Stimulated activated naive CD8-positive, alpha-beta T cell treated with anti-CD3 and anti-CD28 coated beads, Interleukin-15, amount 100 ng/mL, for 72 hours (primary cell): ENCODE measurements around the gene OR1N1.

Experiments used
- ATAC-seq: fragments of 150-1000 bp; cut with Tn5 transposase; 2 replicates; pipeline ENCODE4 v1.10.0; 2021; ENCODE audit warnings: mild to moderate bottlenecking, moderate library complexity
- DNase-seq, 2 donors: peaks; one replicate each; pipeline ENCODE4 v3.0.0; 2021 to 2022
- H3K27ac Mint-ChIP-seq, 2 donors: one replicate each; pipeline ENCODE4 v1.8.0; 2022; ENCODE audit warnings: mild to moderate bottlenecking in 2 of 2, mixed read lengths in 2 of 2, moderate library complexity in 2 of 2
- H3K27me3 Mint-ChIP-seq: one replicate; pipeline ENCODE4 v1.8.0; 2022; ENCODE audit warnings: mixed read lengths
- H3K4me1 Mint-ChIP-seq: one replicate; pipeline ENCODE4 v1.8.0; 2022; ENCODE audit warnings: mild to moderate bottlenecking, mixed read lengths
- H3K4me3 Mint-ChIP-seq, 2 donors: one replicate each; pipeline ENCODE4 v1.8.0; 2022; ENCODE audit warnings: mild to moderate bottlenecking in 2 of 2, mixed read lengths in 2 of 2, moderate library complexity in 1 of 2
- H3K9me3 Mint-ChIP-seq, 2 donors: one replicate each; pipeline ENCODE4 v1.8.0; 2022; ENCODE audit warnings: mixed read lengths in 2 of 2

The OR1N1 gene

DNA sequence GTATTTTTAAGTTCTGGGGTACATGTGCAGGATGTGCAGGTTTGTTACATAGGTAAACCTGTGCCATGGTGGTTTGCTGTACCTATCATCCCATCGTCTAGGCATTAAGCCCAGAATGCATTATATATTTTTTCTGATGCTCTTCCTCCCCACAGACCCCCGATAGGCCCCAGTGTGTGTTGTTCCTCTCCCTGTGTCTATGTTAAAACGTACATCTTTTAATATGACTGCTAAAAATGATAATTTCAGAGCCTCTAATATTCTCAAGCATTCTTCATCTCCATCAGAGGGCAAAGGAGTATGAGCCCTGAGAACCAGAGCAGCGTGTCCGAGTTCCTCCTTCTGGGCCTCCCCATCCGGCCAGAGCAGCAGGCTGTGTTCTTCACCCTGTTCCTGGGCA lies 16.6 kb downstream of the OR1N1 start, which contains the start of gene OR1J2:
Gene OR1J2 (plus strand): TSS at position 301 of the 400 bp plus-strand sequence. CDS start 0 bp downstream, at position 301.
- DNase-seq (no peak), ATAC-seq (no peak)
- Mint-ChIP-seq H3K9me3 (no peaks in the 10 kb centered on the region), H3K4me1 (no peaks in the 10 kb centered on the region), H3K4me3 (no peak within 1 kb of the TSS), H3K27me3 (peaks cover 26% of the 10 kb centered on the region), H3K27ac (no peak within 1 kb of the TSS)

DNA sequence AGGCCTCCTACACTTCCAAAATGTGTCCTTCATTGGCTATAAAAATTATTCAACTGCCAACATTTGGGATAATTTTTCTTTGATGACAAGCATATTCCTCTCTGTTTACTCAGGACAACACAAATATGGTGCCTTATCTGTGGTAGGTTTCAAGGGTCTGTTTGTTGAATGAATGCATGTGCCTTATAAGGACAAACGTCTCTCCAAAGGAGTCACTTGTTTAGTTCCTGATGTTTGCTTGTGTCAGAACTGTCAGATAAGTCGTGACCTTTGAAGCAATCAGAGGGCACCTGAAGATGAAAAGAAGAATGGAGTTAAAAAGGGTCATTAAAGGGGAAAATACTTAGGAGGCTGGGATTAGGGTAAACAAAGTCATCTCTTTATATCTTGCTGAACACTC lies 20.1 kb downstream of the OR1N1 start:
- no peak for ATAC-seq
- Mint-ChIP-seq H3K27ac (no peak overlapping the region), H3K4me3 (no peak overlapping the region), H3K27me3 (peaks cover 24% of the 10 kb centered on the region), H3K9me3 (no peaks in the 10 kb centered on the region), H3K4me1 (no peaks in the 10 kb centered on the region)
- DNase-seq, result no peak

DNA sequence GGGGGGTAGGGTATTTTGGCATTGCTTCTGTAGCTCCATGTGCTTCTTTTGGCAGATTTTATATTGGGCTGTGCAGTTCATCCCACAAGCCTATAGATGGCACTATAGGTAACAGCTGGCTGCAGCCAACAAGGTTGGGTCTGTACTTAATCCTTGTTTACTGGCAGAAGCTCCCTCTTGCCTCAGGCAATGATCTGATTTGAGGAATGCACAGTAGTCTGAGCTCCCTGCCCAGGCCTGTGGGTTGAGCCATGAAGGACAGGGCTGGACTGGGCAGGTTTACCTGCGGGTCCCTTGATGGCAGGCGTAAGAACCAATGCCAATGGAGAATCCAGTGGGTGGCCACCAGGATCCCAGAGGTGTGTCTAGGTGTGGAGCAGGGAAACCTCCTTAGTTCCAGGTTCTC lies 28.2 kb downstream of the OR1N1 start:
- DNase-seq (peak; percentile 24 to 25), ATAC-seq (peak; percentile 64)
- H3K4me3 Mint-ChIP-seq, result no peak overlapping the region
- no peak overlapping the region for H3K27ac Mint-ChIP-seq
- H3K9me3 Mint-ChIP-seq, result peaks cover 5 to 6% of the 10 kb centered on the region in 2 donors
- H3K27me3 Mint-ChIP-seq, result peaks cover 26% of the 10 kb centered on the region
- H3K4me1 Mint-ChIP-seq, result no peaks in the 10 kb centered on the region

DNA sequence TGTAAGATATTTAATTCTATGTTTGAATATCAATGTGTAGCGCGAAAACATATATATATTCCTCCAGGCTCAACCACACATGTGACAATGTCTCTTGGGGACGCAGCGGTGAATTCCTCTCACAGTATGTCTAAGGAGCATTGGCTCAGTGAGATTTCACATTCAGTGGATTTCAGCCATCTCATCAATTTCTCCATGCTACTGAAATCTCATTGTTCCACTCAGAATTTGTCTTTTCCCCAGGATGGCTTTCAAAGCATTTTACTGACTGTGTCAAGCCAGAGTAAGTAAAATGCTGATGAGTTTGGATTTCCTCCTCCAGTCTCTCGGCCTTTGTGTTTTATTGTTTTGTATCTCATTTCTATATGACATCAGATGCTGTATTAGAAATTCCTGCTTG lies 48.0 kb downstream of the OR1N1 start:
- DNase-seq, result no peak
- Mint-ChIP-seq H3K4me1 (no peaks in the 10 kb centered on the region), H3K9me3 (no peaks in the 10 kb centered on the region), H3K4me3 (no peak overlapping the region), H3K27me3 (peaks cover 8% of the 10 kb centered on the region), H3K27ac (no peak overlapping the region)
- no peak for ATAC-seq

DNA sequence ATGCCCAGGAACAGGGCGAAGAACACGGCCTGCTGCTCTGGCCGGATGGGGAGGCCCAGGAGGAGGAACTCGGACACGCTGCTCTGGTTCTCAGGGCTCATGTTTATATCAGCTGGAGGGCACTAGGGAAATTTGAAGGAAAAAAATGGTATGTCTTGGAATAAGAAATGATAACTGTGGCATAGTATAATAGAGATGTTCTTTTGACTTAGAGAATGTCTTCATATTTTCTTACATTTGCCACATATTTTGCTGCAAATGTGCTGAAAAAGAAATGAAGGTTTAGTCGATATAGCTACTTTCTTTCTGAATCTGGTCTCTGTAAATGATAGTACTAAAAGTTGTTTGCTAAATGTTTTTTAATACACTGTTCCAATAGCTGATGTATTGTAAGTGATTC lies 49.3 kb downstream of the OR1N1 start, which contains the start of gene OR1J1:
Gene OR1J1 (minus strand): TSS at position 101 of the 400 bp plus-strand sequence. CDS start 0 bp downstream, at position 101.
- no peaks in the 10 kb centered on the region for H3K4me1 Mint-ChIP-seq
- no peak for DNase-seq
- H3K4me3 Mint-ChIP-seq, result no peak within 1 kb of the TSS
- ATAC-seq, result no peak
- H3K9me3 Mint-ChIP-seq, result no peaks in the 10 kb centered on the region
- no peak within 1 kb of the TSS for H3K27ac Mint-ChIP-seq
- H3K27me3 Mint-ChIP-seq, result peaks cover 8% of the 10 kb centered on the region

DNA sequence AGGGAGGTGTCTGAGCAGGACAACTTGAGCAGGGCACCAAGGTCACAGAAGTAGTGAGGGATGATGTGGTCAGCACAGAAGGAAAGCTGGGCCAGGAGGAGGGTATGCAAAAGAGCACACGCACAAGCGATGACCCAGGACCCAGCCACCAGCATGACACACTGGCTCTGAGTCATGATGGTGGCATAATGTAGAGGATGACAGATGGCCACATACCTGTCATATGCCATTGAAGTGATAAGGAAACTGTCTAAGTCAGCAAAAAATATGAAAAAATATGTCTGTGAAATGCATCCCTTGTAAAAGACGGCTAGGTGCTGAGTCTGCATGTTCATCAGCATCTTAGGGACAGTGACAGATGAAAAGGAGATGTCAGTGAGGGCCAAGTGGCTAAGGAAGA lies 49.7 kb downstream of the OR1N1 start:
- H3K4me1 Mint-ChIP-seq, result no peaks in the 10 kb centered on the region

More for the DNA sequence above, 49.7 kb downstream of the OR1N1 start:
- DNase-seq (no peak), ATAC-seq (no peak)
- Mint-ChIP-seq H3K27me3 (peaks cover 8% of the 10 kb centered on the region), H3K4me3 (no peak overlapping the region), H3K9me3 (no peaks in the 10 kb centered on the region), H3K27ac (no peak overlapping the region)
